Small intestine (tissue), 7 donors: Measurements from ENCODE around the gene CAMTA1. TPM values are rescaled to one million over a fixed set of nuclear protein-coding genes. Genes with fewer than 3 reads are reported as not detected.

Experiments used
- DNase-seq, 2 donors: peaks; one replicate each; pipeline versions ENCODE4 v3.0.0 to v3.0.0-alpha.2; 2013
- FAIRE-seq: peaks from 2 replicates; lab custom pipeline; 2012; peaks lifted over from hg19 to GRCh38; lab: Jason Lieb, UNC
- H3K27ac ChIP-seq, 3 donors: one replicate each; pipeline ENCODE4 v1.5.1; 2013; ENCODE audit warnings: low read length in 2 of 3, mild to moderate bottlenecking in 2 of 3, control low read depth in 1 of 3, inconsistent platforms in 1 of 3, low read depth in 1 of 3, moderate library complexity in 1 of 3
- H3K27me3 ChIP-seq, 3 donors: one replicate each; pipeline ENCODE4 v1.6.1; 2013; ENCODE audit warnings: low read length in 3 of 3, inconsistent platforms in 1 of 3; ENCODE audit not compliant: control insufficient read depth in 3 of 3, insufficient read depth in 3 of 3
- H3K36me3 ChIP-seq, 3 donors: one replicate each; pipeline ENCODE4 v1.6.1; 2013; ENCODE audit warnings: low read length in 3 of 3, inconsistent platforms in 1 of 3, low read depth in 1 of 3, mild to moderate bottlenecking in 1 of 3, moderate library complexity in 1 of 3; ENCODE audit not compliant: control insufficient read depth in 3 of 3, insufficient read depth in 2 of 3
- H3K4me1 ChIP-seq, 3 donors: one replicate each; pipeline ENCODE4 v1.6.1; 2013; ENCODE audit warnings: low read length in 2 of 3, inconsistent platforms in 1 of 3, low read depth in 1 of 3, mild to moderate bottlenecking in 1 of 3, moderate library complexity in 1 of 3; ENCODE audit not compliant: control insufficient read depth in 3 of 3, insufficient read depth in 2 of 3
- H3K4me3 ChIP-seq, 3 donors: one replicate each; pipeline ENCODE4 v1.5.1; 2013; ENCODE audit warnings: low read length in 3 of 3, control low read depth in 1 of 3, inconsistent platforms in 1 of 3, low read depth in 1 of 3, mild to moderate bottlenecking in 1 of 3, moderate library complexity in 1 of 3
- H3K9me3 ChIP-seq, 2 donors: one replicate each; pipeline ENCODE4 v1.6.1; 2013; ENCODE audit warnings: low read depth in 1 of 2, low read length in 1 of 2; ENCODE audit not compliant: control insufficient read depth in 2 of 2, insufficient read depth in 1 of 2
- WGBS, 3 donors: extraction: QIAGEN DNeasy Blood & Tissue Kit; methylation state at CpG; one replicate each; pipeline ENCODE4 v1.1.7; 2013; 5-methylcytosine and 5-hydroxymethylcytosine counted together
- polyA plus RNA-seq, 4 donors: library from polyadenylated mRNA; stranded (reverse) in 3 of 4; unstranded in 1 of 4; fragments of 200-250 nt in 3 of 4; fragments of 120-200 nt in 1 of 4; gene quantifications; one replicate each; pipeline versions ENCODE4 v1.2.1 to v1.2.3, GENCODE V29; 2013
- donor health status: healthy with polysubstance abuse.
- donor health status: control.
- donor health status: control.
- donor health status: Bipolar disorder and iron deficiency.
- donor health status: healthy.

CAMTA1 gene
- polyA plus RNA-seq, 4 donors: 57.6 to 177 (median 147) TPM

DNA sequence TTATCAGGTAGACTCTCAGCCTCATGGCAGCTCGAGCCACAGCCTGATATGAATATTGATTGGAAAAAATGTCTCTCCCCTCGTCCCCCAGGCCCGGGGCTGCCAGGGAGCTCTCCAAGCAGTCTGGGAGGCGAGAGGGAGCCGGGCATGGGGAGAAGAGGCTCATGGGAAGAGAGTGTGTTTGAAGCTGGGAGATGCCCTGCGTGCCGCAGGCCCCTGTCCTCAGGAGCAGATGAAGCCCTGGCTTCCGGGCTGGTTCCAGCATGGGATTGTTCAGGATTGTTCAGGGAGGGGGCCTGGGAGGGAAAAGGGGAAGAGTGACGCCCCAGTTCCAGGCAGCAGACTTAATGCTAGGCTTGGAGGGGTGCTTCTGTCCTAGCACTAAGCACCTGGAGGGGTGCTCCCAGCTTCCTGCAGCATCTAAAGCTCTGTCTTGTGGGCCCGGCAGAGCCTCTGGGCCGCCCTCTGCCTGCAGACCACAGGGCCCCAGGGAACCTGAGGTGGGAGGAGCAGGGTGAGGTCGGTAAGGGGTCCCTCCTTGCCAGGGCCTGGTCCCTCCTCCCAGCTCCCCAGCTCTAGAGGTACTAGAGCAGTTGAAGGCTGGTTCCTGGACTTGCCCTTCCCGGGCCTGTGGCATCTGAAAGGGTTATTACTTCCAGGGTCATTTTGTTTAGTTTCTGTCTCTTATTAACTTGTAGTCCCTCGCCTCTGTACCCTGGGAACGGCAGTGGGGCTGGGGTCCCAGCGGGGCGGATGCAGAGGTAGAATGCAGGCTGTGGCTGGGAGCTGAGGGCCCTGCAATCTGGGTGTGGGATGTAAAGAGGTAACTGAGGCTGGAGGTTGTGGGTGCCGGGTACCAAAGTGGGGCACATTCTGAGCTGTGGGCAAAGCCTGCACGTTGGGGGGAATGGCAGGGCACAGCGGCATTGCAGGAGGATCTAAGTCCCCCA lies 651.1 kb downstream of the CAMTA1 start:
- Histone ChIP-seq H3K4me3 (no peak overlapping the region), H3K9me3 (no peaks in the 10 kb centered on the region), H3K27me3 (no peaks in the 10 kb centered on the region), H3K4me1 (no peaks in the 10 kb centered on the region), H3K27ac (no peak overlapping the region), H3K36me3 (no peaks in the 10 kb centered on the region)
- no peak for DNase-seq
- WGBS, 3 donors: 63 to 78% (median 73%) methylated on average over 20 of the region's 20 CpGs
- no peak for FAIRE-seq

- no peak for FAIRE-seq
- WGBS, 3 donors: 90 to 93% (median 91%) methylated on average over 7 to 9 of the region's 9 CpGs
- Histone ChIP-seq H3K27ac (no peak overlapping the region), H3K27me3 (no peaks in the 10 kb centered on the region), H3K4me1 (no peaks in the 10 kb centered on the region), H3K4me3 (no peak overlapping the region), H3K36me3 (no peaks in the 10 kb centered on the region), H3K9me3 (no peaks in the 10 kb centered on the region)
- no peak for DNase-seq
Observed at GRCh38 chr1:7437036-7437435, 651.8 kb downstream of the CAMTA1 start.

DNA sequence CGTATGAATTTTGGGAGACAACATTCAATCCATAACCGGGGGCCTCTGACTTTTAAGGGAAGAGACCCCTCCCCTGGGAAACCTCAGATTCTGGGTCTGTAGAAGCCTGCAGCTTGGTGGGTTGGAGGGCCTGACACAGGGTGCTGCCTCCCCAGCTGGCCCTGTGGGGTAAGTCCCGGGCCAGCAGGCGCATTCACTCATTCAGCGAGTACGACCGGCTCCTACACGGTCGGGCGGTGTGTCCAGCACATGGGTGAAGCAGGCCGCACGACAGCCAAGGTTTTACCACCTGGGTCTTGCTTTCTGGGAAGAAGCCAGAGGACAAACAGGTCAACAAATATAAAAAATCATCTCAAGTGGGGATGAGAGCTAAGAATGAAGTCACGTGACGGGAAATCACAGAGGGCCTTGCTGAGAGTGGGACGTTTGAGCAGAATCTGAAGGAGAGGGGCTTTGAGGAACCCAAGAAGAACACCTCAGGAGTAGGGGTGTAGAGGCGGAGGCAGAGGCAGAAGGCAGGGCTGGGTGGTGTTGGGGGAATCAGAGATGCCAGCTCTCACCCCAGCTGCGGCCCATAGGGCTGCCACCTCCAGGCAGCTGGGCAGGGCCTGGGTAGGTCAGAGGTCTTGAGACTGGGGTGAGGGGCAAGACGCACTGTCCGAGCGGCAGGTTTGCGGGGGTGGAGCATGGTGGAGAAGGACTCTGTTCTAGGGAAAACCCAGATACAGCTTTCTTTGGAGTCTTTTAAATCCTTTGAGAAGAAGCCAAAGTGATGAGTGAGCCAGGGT lies 652.5 kb downstream of the CAMTA1 start:
- Histone ChIP-seq H3K27ac (no peak overlapping the region), H3K4me3 (no peak overlapping the region), H3K36me3 (no peaks in the 10 kb centered on the region), H3K27me3 (no peaks in the 10 kb centered on the region), H3K9me3 (no peaks in the 10 kb centered on the region), H3K4me1 (no peaks in the 10 kb centered on the region)
- no peak for FAIRE-seq
- no peak for DNase-seq
- 87 to 91% (median 89%) methylated on average over 21 of the region's 21 CpGs for WGBS, 3 donors

DNA sequence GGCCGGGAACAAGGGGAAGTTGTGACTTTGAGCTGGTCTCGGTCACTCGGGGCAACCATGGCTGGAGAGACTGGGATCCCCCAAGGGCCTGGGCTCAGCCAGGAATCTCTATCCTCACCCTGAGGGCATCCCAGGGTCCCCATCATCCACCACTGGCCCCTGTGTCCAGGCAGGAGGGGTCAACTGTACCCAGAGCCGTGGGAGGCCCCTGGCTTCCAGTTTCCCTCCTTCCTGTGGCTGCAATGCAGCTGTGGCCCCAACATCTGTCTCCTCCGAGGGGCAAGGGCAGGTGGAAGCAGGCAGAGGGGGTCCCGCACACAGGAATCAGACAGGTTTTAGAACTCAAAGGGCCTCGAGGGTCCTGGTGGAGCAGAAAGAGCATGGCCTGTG lies 653.1 kb downstream of the CAMTA1 start:
- no peaks in the 10 kb centered on the region for H3K36me3 ChIP-seq
- H3K27me3 ChIP-seq: no peaks in the 10 kb centered on the region
- no peak for DNase-seq
- H3K4me3 ChIP-seq: no peak overlapping the region
- WGBS, 3 donors: 63 to 81% (median 69%) methylated on average over 7 of the region's 7 CpGs
- H3K27ac ChIP-seq: no peak overlapping the region
- no peaks in the 10 kb centered on the region for H3K9me3 ChIP-seq
- H3K4me1 ChIP-seq: no peaks in the 10 kb centered on the region
- no peak for FAIRE-seq

- no peak for FAIRE-seq
- 83 to 92% (median 83%) methylated on average over 19 to 22 of the region's 22 CpGs for WGBS, 3 donors
Observed at GRCh38 chr1:7438921-7439655, 653.8 kb downstream of the CAMTA1 start.

GRCh38 chr1:7440154-7440553 lies 654.9 kb downstream of the CAMTA1 start:
- Histone ChIP-seq H3K27me3 (no peaks in the 10 kb centered on the region), H3K27ac (no peak overlapping the region), H3K36me3 (no peaks in the 10 kb centered on the region), H3K4me3 (no peak overlapping the region), H3K4me1 (no peaks in the 10 kb centered on the region), H3K9me3 (no peaks in the 10 kb centered on the region)
- 76 to 88% (median 86%) methylated on average over 13 of the region's 13 CpGs for WGBS, 3 donors
- no peak for FAIRE-seq
- no peak for DNase-seq

More at GRCh38 chr1:7438921-7439655, 653.8 kb downstream of the CAMTA1 start:
- Histone ChIP-seq H3K27me3 (no peaks in the 10 kb centered on the region), H3K4me3 (no peak overlapping the region), H3K27ac (no peak overlapping the region), H3K9me3 (no peaks in the 10 kb centered on the region), H3K36me3 (no peaks in the 10 kb centered on the region), H3K4me1 (no peaks in the 10 kb centered on the region)
- no peak for DNase-seq

DNA sequence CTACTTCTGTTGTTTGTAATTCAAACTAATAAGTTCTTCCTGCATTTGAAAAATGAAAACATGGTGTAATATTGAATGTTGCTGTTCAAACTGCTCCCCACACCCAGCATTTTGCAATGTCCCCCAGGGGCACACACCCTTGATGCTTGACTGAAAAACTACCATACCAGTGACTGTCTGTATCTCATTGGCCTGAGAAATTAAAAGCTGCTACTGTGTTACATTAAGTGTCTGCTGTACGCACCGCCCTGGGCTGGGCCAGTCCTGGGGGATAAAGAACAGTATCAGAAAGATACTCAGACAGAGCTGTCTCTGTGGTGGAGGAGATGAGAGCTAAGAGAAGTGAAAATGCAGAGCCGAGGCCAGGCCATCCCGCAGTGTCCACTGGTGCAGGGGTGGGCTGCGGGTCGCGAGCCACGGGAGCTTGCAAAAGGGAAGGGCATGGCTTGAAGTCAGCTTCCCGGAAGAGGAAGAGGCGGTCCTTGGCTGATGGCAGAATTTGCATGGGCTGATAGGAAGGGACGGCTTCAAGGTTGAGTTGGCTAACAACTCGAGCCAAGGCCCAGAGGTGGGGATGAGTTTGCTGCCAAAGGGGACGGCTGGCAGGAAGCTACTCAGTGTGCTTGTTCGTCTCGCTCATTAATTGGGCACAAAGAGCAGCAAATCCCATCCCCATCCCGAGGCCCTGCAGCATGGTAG lies 656.0 kb downstream of the CAMTA1 start:
- no peaks in the 10 kb centered on the region for H3K27me3 ChIP-seq
- no peaks in the 10 kb centered on the region for H3K36me3 ChIP-seq
- H3K4me1 ChIP-seq: no peaks in the 10 kb centered on the region
- H3K27ac ChIP-seq: no peak overlapping the region
- no peak for DNase-seq
- WGBS, 3 donors: 73 to 76% (median 76%) methylated on average over 16 of the region's 16 CpGs
- H3K9me3 ChIP-seq: no peaks in the 10 kb centered on the region
- FAIRE-seq: no peak
- H3K4me3 ChIP-seq: no peak overlapping the region
